ENCODE data around the gene DCP1B.

Gene DCP1B

DNA sequence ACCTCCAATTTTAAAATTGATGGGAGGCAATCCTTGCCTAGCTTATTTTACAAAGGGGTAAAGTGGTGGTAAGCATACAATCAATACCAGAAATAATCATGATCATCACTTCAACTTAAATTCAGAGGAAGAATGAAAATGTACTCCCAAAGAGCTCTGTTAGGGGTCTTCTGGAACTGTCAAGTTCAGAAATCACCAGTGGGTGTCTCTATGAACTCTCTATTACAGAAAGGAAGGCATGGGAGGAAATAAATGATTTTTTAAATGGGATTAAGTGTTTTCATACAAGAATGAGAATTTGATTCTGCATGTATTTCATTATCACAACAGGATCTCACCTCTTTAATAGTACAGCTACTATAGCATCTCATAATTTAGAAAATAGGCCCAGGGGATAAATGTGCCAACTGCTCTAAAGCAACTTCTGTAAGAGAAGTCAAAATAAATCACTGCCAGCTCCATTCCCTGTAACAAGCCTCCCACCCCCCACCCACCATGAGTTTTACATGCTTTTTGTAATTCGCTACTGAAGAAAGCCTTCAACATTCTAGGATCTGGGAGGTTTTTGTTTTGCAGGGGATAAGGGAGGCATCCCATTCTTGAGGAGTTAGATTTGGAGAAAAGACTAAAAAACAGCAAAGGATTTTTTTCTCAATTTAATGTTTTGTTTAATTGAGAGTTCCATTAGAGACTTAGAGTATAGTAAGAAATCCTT, 9.7 kb downstream of the DCP1B start:
- in situ Hi-C loops (cut with MboI; ENCODE audit: low pct_unique_long_range_greater_than_20kb, low sequenced_read_pairs, unreplicated experiment), result no loop called here
- no peak for DNase-seq (ENCODE audit: low spot score)
- TF ChIP-seq, protein P1, sequence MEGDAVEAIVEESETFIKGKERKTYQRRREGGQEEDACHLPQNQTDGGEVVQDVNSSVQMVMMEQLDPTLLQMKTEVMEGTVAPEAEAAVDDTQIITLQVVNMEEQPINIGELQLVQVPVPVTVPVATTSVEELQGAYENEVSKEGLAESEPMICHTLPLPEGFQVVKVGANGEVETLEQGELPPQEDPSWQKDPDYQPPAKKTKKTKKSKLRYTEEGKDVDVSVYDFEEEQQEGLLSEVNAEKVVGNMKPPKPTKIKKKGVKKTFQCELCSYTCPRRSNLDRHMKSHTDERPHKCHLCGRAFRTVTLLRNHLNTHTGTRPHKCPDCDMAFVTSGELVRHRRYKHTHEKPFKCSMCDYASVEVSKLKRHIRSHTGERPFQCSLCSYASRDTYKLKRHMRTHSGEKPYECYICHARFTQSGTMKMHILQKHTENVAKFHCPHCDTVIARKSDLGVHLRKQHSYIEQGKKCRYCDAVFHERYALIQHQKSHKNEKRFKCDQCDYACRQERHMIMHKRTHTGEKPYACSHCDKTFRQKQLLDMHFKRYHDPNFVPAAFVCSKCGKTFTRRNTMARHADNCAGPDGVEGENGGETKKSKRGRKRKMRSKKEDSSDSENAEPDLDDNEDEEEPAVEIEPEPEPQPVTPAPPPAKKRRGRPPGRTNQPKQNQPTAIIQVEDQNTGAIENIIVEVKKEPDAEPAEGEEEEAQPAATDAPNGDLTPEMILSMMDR (IDR thresholded peaks at IDR 0.05; ENCODE audit: extremely low read depth, insufficient read depth, missing control alignments), result no peak

DNA sequence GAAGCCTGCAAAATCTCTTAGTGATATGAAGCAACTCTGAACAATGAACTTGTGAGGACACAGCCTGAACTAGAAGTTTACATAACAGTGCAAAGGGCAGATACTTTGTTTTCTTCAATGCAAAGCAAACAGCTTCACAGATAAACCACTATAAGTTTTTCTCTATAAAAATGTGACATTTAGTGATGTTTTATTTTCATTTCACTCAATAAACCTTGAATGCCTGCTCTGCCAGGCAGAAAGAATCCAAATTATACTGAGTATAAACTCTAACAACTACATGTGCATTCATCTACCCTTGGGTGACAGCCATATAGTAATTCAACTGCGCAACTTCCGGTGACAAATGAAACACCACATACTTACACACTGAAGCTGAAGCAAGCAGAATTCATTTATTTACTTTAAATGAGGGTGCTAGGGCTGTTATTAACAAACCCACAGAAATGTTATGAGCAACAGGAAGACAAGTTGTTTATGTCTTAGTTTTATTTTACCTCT, 10.3 kb downstream of the DCP1B start:
- no peak for DNase-seq (ENCODE audit: low spot score)
- TF ChIP-seq, protein P1 (IDR thresholded peaks at IDR 0.05; ENCODE audit: extremely low read depth, insufficient read depth, missing control alignments), result no peak
- in situ Hi-C loops (cut with MboI; ENCODE audit: low pct_unique_long_range_greater_than_20kb, low sequenced_read_pairs, unreplicated experiment), result no loop called here

DNA sequence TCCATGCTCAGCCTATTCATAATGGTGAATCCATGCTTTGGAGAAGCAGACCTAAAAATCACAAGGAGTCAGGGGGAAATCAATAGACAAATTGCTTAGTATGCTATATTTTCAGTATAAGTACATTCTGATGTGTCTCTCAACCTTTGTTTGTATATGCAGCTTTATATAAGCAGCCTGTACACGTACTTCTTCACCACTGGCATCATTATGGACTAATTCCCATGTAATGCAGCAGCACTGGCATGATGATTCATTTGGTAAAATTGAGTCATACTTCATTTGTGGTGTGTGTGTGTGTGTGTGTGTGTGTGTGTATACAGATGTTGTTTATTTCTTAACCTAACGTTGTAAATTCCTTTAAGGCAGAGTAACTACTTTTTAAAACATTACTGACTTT, 10.9 kb downstream of the DCP1B start:
- in situ Hi-C loops (cut with MboI; ENCODE audit: low pct_unique_long_range_greater_than_20kb, low sequenced_read_pairs, unreplicated experiment), result no loop called here
- DNase-seq (ENCODE audit: low spot score), result no peak
- TF ChIP-seq, protein P1 (IDR thresholded peaks at IDR 0.05; ENCODE audit: extremely low read depth, insufficient read depth, missing control alignments), result no peak

DNA sequence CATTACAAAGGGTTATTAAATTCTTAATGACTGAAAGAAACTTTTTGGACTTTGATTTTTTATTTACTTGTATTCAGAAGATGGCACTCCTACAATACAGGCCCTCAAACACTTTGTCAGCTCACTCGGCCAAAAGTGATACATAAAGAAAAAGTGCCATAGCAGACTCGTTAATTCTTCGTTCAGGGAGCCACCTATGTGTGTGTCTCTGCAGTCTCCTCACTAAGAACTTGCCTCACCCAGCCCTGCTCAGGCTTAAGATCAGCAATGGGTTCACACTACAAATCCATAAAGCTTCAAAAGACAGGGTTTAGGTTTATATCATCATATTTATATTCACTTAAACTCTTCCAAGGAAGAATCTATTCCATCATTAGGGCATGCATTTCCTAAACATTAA, 11.5 kb downstream of the DCP1B start:
- TF ChIP-seq, protein P1 (IDR thresholded peaks at IDR 0.05; ENCODE audit: extremely low read depth, insufficient read depth, missing control alignments), result no peak
- DNase-seq (ENCODE audit: low spot score), result no peak
- in situ Hi-C loops (cut with MboI; ENCODE audit: low pct_unique_long_range_greater_than_20kb, low sequenced_read_pairs, unreplicated experiment), result no loop called here

DNA sequence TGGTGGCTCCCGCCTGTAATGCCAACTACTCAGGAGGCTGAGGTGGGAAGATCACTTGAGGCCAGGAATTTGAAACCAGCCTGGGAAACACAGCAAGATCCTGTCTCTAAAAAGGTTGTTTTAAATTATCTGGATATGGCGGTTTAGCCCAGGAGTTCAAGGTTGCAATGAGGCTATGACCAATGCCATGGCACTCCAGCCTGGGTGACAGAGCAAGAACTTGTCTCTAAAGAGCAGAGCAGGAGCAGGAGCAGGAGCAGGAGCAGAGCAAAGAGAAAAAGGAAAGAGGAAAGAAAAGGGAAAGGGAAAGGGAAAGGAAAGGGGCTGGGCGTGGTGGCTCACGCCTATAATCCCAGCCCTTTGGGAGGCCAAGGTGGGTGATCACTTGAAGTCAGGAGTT, 15.1 kb downstream of the DCP1B start:
- TF ChIP-seq, protein P1 (IDR thresholded peaks at IDR 0.05; ENCODE audit: extremely low read depth, insufficient read depth, missing control alignments), result no peak
- in situ Hi-C loops (cut with MboI; ENCODE audit: low pct_unique_long_range_greater_than_20kb, low sequenced_read_pairs, unreplicated experiment), result no loop called here
- DNase-seq (ENCODE audit: low spot score), result no peak

DNA sequence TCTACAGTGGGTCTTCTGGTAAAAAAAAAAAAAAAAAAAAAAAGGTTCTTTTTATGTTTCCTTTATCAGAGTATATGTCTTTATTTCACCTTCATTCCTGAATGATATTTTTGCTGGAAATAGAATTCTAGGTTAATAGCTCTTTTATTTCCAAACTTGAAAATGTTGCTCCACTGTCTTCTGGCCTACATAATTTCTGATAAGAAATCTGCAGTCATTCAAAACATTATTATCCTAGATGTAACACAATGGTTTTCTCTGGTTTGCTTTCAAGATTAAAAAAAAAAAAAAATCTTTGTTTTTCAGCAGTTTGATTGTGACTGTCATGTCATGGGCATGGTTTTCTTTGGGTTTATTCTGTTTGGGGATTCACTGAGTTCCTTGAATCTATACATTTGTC, 19.5 kb downstream of the DCP1B start:
- TF ChIP-seq, protein P1 (IDR thresholded peaks at IDR 0.05; ENCODE audit: extremely low read depth, insufficient read depth, missing control alignments), result no peak
- in situ Hi-C loops (cut with MboI; ENCODE audit: low pct_unique_long_range_greater_than_20kb, low sequenced_read_pairs, unreplicated experiment), result no loop called here
- no peak for DNase-seq (ENCODE audit: low spot score)
